Lower leg skin (tissue), 3 donors: ENCODE results near the gene EYS.
"Not testable (repeated sequence)": the region's sequence is repeated elsewhere in the genome, so short reads cannot be mapped to it uniquely, and the experiment has no call there.

Experiments
- POLR2A ChIP-seq, 2 donors: fragments of 450-650 bp; IDR thresholded peaks; one replicate each; pipeline ENCODE4 v1.6.1; 2016 to 2017; ENCODE audit warnings: antibody characterized with exemption in 2 of 2, mild to moderate bottlenecking in 1 of 2, moderate library complexity in 1 of 2
- TF ChIP-seq, protein P1 (sequence below), 3 donors: fragments of 450-650 bp; IDR thresholded peaks; one replicate each; pipeline ENCODE4 v1.5.1; 2016; ENCODE audit warnings: antibody characterized with exemption in 3 of 3, mild to moderate bottlenecking in 3 of 3, moderate library complexity in 2 of 3

DNA sequence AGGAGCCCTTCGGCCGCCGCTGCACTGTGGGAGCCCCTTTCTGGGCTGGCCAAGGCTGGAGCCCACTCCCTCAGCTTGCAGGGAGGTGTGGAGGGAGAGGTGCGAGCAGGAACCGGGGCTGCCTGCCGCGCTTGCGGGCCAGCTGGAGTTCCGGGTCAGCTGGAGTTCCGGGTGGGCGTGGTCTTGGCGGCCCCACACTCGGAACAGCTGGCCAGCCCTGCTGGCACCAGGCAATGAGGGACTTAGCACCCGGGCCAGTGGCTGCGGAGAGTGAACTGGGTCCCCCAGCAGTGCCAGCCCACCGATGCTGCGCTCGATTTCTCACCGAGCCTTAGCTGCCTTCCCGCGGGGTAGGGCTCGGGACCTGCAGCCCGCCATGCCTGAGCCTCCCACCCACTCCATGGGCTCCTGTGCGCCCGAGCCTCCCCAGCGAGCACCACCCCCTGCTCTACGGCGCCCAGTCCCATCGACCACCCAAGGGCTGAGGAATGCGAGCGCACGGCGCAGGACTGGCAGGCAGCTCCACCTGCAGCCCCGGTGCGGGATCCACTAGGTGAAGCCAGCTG, 79.5 kb downstream of the EYS start:
- TF ChIP-seq, protein P1, sequence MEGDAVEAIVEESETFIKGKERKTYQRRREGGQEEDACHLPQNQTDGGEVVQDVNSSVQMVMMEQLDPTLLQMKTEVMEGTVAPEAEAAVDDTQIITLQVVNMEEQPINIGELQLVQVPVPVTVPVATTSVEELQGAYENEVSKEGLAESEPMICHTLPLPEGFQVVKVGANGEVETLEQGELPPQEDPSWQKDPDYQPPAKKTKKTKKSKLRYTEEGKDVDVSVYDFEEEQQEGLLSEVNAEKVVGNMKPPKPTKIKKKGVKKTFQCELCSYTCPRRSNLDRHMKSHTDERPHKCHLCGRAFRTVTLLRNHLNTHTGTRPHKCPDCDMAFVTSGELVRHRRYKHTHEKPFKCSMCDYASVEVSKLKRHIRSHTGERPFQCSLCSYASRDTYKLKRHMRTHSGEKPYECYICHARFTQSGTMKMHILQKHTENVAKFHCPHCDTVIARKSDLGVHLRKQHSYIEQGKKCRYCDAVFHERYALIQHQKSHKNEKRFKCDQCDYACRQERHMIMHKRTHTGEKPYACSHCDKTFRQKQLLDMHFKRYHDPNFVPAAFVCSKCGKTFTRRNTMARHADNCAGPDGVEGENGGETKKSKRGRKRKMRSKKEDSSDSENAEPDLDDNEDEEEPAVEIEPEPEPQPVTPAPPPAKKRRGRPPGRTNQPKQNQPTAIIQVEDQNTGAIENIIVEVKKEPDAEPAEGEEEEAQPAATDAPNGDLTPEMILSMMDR (IDR thresholded peaks at IDR 0.05): not testable (repeated sequence)
- not testable (repeated sequence) for TF ChIP-seq POLR2A (IDR thresholded peaks at IDR 0.05)
